HEK293 (cell line): ENCODE data around the gene FTSJ1.

Experiments
- ZNF354C ChIP-seq: fragments of 450-650 bp; formaldehyde crosslinking; IDR thresholded peaks from 2 replicates; pipeline ENCODE4 v1.5.1; 2016; ENCODE audit warnings: missing biosample characterization, missing genetic modification characterization, low read depth, borderline replicate concordance
- ZNF561 ChIP-seq: fragments of 450-650 bp; IDR thresholded peaks from 2 replicates; pipeline ENCODE4 v1.5.1; 2018; ENCODE audit warnings: missing biosample characterization, missing genetic modification characterization, borderline replicate concordance
- ZSCAN5A ChIP-seq: fragments of 450-650 bp; formaldehyde crosslinking; IDR thresholded peaks from 2 replicates; pipeline ENCODE4 v1.5.1; 2016; ENCODE audit warnings: missing biosample characterization, missing genetic modification characterization

DNA sequence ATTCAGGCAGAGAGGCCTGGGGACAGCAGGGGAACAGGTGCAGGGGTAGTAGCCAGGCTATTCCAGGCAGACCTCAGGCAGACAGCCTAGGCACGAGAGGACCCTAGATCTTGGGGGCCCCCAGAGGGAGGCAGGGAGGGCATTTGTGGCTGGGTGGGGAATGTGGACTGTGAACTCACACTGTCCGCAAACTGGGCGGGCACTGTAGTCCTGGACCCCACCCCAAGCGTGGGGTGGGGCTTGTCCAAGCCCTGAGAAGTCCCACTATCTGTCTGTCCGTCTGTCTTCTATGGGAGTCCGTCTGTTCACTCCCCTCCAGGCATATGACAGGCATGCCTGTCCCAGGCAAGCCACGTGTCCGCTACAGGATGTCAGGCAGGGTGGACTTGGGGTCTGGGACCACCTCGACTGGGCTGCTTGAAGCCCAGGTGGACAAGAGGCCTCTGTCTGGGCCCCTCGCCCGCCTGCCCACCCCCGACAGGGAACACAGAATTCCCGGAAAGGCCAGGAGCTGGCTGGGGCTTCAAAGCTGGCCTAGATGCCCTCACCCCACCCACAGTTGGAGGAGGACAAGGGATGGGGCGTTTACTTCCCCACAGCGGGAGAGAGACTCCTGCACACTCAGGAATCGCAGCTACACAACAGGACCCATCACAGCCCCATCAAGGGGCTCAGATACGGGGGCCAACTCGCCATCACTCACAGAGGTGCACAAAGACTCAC, 5.7 kb upstream of the FTSJ1 start, which contains the start of gene SLC38A5:
- TF ChIP-seq ZSCAN5A (tag by site-specific recombination) (no peak), ZNF561 (no peak), ZNF354C (tag by site-specific recombination) (no peak)
